Duodenal mucosa (tissue), 2 donors: ENCODE data around the gene TAS2R42.

Source experiments
- H3K27ac ChIP-seq: one replicate; pipeline ENCODE4 v1.7.0; 2013; ENCODE audit warnings: low read depth, low read length
- H3K27me3 ChIP-seq, 2 donors: one replicate each; pipeline ENCODE4 v1.7.0; 2013; ENCODE audit warnings: low read length in 2 of 2, control low read depth in 1 of 2; ENCODE audit not compliant: insufficient read depth in 2 of 2, control insufficient read depth in 1 of 2
- H3K36me3 ChIP-seq, 2 donors: one replicate each; pipeline ENCODE4 v1.7.0; 2013; ENCODE audit warnings: low read length in 2 of 2, control low read depth in 1 of 2; ENCODE audit not compliant: insufficient read depth in 2 of 2, control insufficient read depth in 1 of 2
- H3K4me1 ChIP-seq, 2 donors: one replicate each; pipeline ENCODE4 v1.7.0; 2013; ENCODE audit warnings: low read length in 2 of 2, control low read depth in 1 of 2; ENCODE audit not compliant: insufficient read depth in 2 of 2, control insufficient read depth in 1 of 2
- H3K4me3 ChIP-seq, 2 donors: one replicate each; pipeline ENCODE4 v1.7.0; 2013; ENCODE audit warnings: low read length in 2 of 2, low read depth in 1 of 2
- H3K9ac ChIP-seq, 2 donors: one replicate each; pipeline ENCODE4 v1.7.0; 2013; ENCODE audit warnings: low read length in 2 of 2, low read depth in 1 of 2
- H3K9me3 ChIP-seq, 2 donors: one replicate each; pipeline ENCODE4 v1.7.0; 2013; ENCODE audit warnings: low read length in 2 of 2, control low read depth in 1 of 2; ENCODE audit not compliant: control insufficient read depth in 1 of 2

Gene TAS2R42, protein sequence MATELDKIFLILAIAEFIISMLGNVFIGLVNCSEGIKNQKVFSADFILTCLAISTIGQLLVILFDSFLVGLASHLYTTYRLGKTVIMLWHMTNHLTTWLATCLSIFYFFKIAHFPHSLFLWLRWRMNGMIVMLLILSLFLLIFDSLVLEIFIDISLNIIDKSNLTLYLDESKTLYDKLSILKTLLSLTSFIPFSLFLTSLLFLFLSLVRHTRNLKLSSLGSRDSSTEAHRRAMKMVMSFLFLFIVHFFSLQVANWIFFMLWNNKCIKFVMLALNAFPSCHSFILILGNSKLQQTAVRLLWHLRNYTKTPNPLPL

GRCh38 chr12:11186837-11187236 is at the start of gene TAS2R42:
TAS2R42 (minus strand) TSS chr12:11186937; CDS start chr12:11186937, 0 bp downstream.
- H3K4me1 ChIP-seq = no peaks in the 10 kb centered on the region
- no peaks in the 10 kb centered on the region for H3K36me3 ChIP-seq
- H3K9me3 ChIP-seq = no peaks in the 10 kb centered on the region
- H3K9ac ChIP-seq = no peak within 1 kb of the TSS
- H3K27ac ChIP-seq = no peak within 1 kb of the TSS
- H3K4me3 ChIP-seq = no peak within 1 kb of the TSS
- no peaks in the 10 kb centered on the region for H3K27me3 ChIP-seq

DNA sequence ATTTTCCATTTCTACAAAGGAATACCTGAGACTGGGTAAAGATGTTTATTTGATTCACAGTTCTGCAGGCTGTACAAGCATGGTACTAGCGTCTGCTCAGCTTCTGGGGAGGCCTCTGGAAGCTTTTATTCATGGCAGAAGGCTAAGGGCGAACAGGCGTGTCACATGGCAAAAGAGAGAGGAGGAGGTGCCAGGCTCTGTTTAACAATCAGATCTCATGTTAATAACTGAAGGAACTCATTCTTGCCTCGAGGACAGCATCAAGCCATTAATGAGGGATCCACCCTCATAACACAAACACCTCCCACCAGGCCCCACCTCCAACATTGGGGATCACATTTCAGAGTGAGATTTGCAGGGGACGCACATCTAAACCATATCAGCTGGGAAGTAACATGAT is 46.8 kb upstream of the TAS2R42 start:
- H3K27ac ChIP-seq = no peak overlapping the region
- no peak overlapping the region for H3K4me3 ChIP-seq
- no peaks in the 10 kb centered on the region for H3K36me3 ChIP-seq
- H3K4me1 ChIP-seq = no peaks in the 10 kb centered on the region
- no peaks in the 10 kb centered on the region for H3K27me3 ChIP-seq
- H3K9me3 ChIP-seq = no peaks in the 10 kb centered on the region
- no peak overlapping the region for H3K9ac ChIP-seq

- Histone ChIP-seq H3K4me3 (no peak overlapping the region), H3K9me3 (no peaks in the 10 kb centered on the region), H3K36me3 (no peaks in the 10 kb centered on the region), H3K4me1 (no peaks in the 10 kb centered on the region), H3K27ac (no peak overlapping the region), H3K9ac (no peak overlapping the region), H3K27me3 (no peaks in the 10 kb centered on the region)
These were observed 41.7 kb upstream of the TAS2R42 start for GRCh38 chr12:11228296-11228879.

DNA sequence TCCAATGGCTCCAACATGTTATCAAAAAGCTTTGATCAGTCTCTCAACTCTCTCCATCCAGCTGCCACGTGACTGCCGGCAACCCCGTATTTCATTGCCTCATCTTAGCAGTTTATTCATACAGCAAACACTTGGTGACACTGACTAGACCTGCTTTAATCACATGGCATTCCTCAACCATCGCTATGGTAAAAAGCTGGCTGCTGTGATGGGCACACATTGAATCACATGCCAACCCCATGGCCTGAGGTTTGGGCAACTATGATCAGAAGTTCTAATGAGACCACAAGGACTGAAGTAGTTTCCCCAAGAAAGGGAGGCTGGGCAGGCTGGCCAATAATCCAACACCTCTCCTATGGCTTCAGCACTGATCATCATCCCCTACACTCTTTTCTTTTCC is 40.6 kb upstream of the TAS2R42 start:
- H3K9ac ChIP-seq = no peak overlapping the region
- H3K4me3 ChIP-seq = no peak overlapping the region

GRCh38 chr12:11209113-11209512 is 22.4 kb upstream of the TAS2R42 start:
- Histone ChIP-seq H3K27me3 (no peaks in the 10 kb centered on the region), H3K4me1 (no peaks in the 10 kb centered on the region), H3K9ac (no peak overlapping the region), H3K27ac (no peak overlapping the region), H3K4me3 (no peak overlapping the region), H3K36me3 (no peaks in the 10 kb centered on the region), H3K9me3 (no peaks in the 10 kb centered on the region)

More for the DNA sequence above, 40.6 kb upstream of the TAS2R42 start:
- H3K9me3 ChIP-seq = no peaks in the 10 kb centered on the region
- H3K4me1 ChIP-seq = no peaks in the 10 kb centered on the region
- H3K27me3 ChIP-seq = no peaks in the 10 kb centered on the region
- H3K36me3 ChIP-seq = no peaks in the 10 kb centered on the region
- H3K27ac ChIP-seq = no peak overlapping the region

- Histone ChIP-seq H3K4me3 (no peak overlapping the region), H3K9me3 (no peaks in the 10 kb centered on the region), H3K27ac (no peak overlapping the region), H3K27me3 (no peaks in the 10 kb centered on the region), H3K36me3 (no peaks in the 10 kb centered on the region), H3K4me1 (no peaks in the 10 kb centered on the region), H3K9ac (no peak overlapping the region)
These were observed 17.4 kb upstream of the TAS2R42 start for GRCh38 chr12:11204173-11204572.

DNA sequence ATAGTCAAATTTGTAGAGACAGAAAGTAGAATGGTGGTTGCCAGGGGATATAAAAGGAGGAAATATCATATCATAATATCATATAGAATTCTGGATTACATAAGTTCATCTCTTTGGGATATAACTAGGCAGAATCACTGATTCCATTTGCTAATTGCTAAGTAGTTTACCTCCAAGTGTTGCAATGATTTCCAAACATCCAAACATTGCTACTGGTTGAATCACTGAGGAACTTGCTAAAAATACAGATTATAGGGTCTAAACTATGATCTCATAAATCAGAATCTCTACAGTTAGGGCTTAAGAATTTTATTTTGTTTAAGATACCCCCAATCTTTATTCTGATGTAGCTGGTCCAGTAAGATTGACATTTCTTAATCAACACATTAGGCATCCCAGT is 16.1 kb upstream of the TAS2R42 start:
- Histone ChIP-seq H3K9me3 (no peaks in the 10 kb centered on the region), H3K9ac (no peak overlapping the region), H3K27ac (no peak overlapping the region), H3K27me3 (no peaks in the 10 kb centered on the region), H3K4me3 (no peak overlapping the region), H3K36me3 (no peaks in the 10 kb centered on the region), H3K4me1 (no peaks in the 10 kb centered on the region)

DNA sequence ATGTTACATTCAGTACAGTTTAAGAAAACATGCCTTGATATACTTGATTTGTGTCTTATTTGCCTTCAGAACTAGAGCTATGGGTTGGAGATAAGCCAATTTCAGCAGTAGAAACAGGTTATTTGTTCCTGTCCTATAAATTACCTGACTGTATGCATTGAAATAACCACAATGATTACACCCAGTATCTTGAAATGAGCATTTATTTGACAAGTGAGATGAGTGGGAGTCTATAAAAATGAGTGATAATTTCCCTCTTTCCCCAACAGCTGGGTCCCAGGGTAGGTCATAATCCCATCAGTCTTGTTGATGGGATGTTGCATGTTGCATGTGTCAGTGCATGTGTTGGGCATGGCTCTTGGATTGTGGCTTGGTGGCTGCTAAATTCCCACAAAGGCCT is 3.7 kb downstream of the TAS2R42 start:
- Histone ChIP-seq H3K27me3 (no peaks in the 10 kb centered on the region), H3K4me3 (no peak overlapping the region), H3K36me3 (no peaks in the 10 kb centered on the region), H3K4me1 (no peaks in the 10 kb centered on the region), H3K27ac (no peak overlapping the region), H3K9ac (no peak overlapping the region), H3K9me3 (no peaks in the 10 kb centered on the region)

GRCh38 chr12:11182529-11182928 is 4.2 kb downstream of the TAS2R42 start:
- H3K27ac ChIP-seq = no peak overlapping the region
- H3K9ac ChIP-seq = no peak overlapping the region
- no peaks in the 10 kb centered on the region for H3K36me3 ChIP-seq
- H3K9me3 ChIP-seq = no peaks in the 10 kb centered on the region
- H3K4me3 ChIP-seq = no peak overlapping the region
- no peaks in the 10 kb centered on the region for H3K27me3 ChIP-seq
- H3K4me1 ChIP-seq = no peaks in the 10 kb centered on the region

- no peaks in the 10 kb centered on the region for H3K36me3 ChIP-seq
- H3K9ac ChIP-seq = no peak overlapping the region
- H3K9me3 ChIP-seq = no peaks in the 10 kb centered on the region
- peaks cover 0 to 3% of the 10 kb centered on the region in 2 donors for H3K4me1 ChIP-seq
- H3K27me3 ChIP-seq = no peaks in the 10 kb centered on the region
- no peak overlapping the region for H3K4me3 ChIP-seq
- H3K27ac ChIP-seq = no peak overlapping the region
These were observed 8.5 kb downstream of the TAS2R42 start for GRCh38 chr12:11178250-11178649.
